CD4-positive, alpha-beta T cell treated with Interleukin-10 for 1 hour (primary cell): ENCODE measurements around the gene BRME1.
A peak's percentile ranks its signal among the peaks of the same experiment; 100 is the strongest.
"Not testable (repeated sequence)": the region's sequence is repeated elsewhere in the genome, so short reads cannot be mapped to it uniquely, and the experiment has no call there.

ENCODE experiments used
- DNase-seq: peaks from one replicate; pipeline ENCODE4 v3.0.0-alpha.2; 2020

Gene BRME1

DNA sequence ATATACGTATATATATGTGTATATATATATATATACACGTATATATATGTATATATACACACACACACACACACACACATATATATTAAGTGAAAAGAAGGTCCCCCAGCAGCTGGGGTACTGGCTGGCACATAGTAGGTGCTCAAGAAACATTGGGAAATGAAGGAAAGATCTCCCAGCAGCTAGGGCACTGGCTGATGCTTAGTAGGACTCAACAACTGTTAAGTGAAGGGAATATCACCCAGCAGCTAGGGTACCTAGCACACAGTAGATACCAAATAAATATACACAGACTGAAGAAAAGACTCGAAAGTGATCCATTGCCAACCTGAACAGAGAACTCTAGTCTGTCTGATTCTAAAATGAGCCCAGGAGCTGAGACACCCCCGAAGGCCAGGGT is 20.1 kb upstream of the BRME1 start:
- no peak for DNase-seq

DNA sequence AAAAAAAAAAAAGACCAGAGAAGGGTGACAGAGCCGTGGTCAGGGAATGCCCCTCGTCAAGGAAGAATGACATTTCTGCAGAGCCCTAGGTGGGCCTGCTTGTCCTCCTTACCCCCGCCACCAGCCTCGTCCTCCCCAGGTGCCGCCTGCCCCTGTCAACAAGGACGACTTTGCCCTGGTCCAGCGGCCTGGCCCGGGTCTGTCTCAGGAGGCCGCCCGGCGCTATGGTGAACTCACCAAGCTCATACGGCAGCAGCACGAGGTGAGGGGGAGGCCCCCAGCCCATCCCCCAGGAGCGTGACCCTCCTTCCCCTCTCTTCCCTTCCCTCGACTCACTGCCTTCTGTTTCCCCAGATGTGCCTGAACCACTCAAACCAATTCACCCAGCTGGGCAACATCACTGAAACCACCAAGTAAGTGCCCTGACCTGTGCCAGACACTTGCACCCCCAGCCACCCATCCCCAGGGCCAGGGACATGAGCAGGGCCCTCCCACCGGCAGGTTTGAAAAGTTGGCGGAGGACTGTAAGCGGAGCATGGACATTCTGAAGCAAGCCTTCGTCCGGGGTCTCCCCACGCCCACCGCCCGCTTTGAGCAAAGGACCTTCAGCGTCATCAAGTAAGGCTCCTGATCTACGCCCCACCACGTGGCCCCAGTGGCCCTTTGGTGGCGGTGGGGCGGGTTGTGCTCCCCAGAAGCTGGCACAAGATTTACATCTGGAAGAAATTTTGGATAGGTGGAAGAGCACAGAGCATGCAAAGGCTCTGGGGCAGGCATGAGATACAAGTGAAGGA is 17.5 kb upstream of the BRME1 start:
- no peak for DNase-seq

DNA sequence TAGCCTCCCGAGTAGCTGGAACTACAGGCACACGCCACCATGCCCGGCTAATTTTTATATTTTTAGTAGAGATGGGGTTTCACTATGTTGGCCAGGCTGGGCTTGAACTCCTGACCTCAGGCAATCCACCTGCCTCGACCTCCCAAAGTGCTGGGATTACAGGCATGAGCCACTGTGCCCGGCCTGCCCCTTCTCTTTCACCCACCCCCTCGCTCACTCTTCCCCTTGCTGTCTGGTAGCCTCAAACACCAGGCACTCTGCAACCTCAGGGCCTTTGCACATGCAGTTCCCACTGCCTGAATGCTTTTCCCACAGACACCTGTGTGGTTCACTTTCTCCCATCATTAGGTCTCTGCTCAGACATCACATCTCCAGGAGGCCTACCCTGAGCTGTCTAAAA is 16.2 kb upstream of the BRME1 start:
- DNase-seq = not testable (repeated sequence)

DNA sequence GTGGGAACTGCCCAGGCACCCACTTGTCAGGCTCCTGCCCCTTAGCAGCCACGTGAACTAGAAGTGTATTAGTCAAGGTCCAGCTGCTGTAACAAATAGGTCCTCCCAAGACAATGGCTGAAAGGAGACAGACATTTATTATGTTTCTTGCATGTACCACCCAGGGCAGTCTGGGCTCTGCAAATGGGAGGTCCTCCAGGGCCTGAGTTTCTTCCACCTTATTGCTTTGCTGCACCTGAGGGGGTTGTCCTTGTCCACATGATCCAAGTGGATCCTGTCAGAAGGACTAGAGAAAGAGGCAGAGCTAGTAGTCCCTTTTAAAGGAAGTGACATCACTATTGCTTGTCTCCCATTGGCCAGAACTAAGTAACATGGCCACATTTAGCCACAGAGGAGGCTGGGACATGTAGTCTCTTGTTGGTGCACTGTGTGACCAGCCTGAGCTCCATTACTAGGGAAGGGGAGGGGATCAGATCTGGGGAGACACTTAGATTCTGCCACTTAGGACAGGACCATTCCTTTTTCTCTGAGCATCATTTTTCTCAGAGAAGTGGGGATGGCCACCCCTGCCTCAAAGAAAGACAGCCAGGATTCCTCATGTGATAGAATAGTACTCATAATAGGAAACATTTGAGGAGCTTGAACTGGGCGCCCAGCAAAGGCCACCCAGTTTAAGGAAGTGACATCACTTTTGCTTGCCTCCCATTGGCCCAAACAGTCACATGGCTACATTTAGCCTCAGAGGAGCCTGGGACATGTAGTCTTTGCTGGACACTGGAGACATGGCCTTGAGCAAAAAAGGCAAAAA is 15.2 kb upstream of the BRME1 start:
- DNase-seq = peak; percentile 51

GRCh38 chr19:13920524-13920923 is 14.6 kb upstream of the BRME1 start:
- DNase-seq = no peak

GRCh38 chr19:13918726-13919411 is 13.0 kb upstream of the BRME1 start:
- no peak for DNase-seq

- no peak for DNase-seq
These were observed 12.0 kb upstream of the BRME1 start for GRCh38 chr19:13917888-13918406.

- DNase-seq = no peak
These were observed 8.9 kb upstream of the BRME1 start for GRCh38 chr19:13914777-13915176.

DNA sequence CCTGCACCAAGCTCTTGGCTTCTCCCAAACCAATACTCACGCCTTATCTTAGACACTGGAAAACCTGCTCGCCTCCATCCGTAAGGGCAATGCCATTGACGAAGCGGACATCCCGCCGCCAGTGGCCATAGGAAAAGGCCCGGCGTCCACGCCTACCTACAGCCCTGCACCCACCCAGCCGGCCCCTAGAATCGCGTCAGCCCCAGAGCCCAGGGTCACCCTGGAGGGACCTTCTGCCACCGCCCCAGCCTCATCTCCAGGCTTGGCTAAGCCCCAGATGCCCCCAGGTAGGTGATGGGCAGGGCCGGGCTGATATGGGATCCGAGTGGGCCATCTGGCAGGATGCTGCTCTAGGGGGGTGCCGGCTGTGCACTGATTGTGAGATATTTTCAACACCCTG is 7.4 kb upstream of the BRME1 start:
- DNase-seq = no peak

- DNase-seq = no peak
These were observed 3.5 kb upstream of the BRME1 start for GRCh38 chr19:13909430-13909829.

GRCh38 chr19:13908674-13909073 is 2.8 kb upstream of the BRME1 start:
- no peak for DNase-seq

DNA sequence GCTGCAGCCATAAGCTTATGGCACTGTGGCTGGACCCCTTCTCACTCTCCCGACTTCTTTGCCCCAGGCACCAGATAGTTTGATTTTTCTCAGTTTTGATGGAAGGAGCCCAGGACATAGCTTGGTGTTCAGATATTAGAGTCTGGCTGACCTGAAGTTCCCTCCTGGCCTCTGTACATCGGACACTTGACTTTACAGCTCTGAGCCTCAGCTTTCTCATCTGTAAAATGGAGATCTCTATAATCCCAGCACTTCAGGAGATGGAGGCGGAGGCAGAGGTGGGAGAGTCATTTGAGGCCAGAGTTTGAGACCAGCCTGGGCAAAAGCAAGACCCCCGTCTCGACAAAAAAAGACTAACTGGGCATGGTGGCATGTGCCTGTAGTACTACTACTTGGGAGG is 993 bp upstream of the BRME1 start:
- no peak for DNase-seq

DNA sequence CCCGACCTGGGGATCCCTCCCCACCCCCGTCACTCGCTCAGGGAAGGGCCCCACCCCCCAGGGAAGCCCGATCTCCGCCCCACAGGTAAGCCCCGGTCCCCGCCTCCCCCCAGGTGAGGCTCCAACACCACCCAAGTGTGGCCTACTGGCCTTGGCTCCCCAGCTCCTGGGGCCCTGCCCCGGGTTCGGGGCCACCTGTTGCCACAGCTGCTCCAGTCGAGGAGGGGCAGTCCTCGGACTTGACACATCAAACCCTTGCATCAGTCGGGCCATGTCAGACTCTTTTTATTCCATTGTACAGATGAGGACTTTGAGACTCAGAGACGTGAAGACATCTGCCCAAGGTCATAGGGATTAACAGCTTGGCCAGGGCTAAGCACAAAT is 596 bp upstream of the BRME1 start:
- peak; percentile 47 for DNase-seq

DNA sequence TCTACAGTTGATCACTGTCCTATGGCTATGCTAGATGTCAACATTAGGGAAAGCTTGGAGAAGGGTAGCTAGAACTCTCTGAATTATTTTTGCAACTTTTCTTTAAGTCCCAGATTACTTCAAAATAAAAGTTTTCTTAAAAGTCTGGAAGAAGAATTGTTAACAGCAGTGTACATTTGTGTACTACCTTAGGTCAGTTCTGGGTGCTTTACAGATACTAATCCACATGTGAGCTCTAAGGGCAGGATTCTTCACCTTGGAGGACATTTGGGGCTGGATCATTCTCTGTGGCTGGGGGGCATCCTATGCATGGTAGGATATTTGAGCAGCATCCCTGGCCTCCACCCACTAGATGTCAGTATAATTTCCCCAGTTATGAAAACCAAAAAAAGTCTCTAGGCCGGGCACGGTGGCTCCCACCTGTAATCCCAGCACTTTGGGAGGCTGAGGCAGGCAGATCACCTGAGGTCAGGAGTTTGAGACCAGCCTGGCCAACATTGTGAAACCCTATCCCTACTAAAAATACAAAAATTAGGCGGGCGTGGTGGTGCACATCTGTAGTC is 2.8 kb downstream of the BRME1 start:
- DNase-seq = peak; percentile 52

- no peak for DNase-seq
These were observed 5.9 kb downstream of the BRME1 start for GRCh38 chr19:13899912-13900584.

DNA sequence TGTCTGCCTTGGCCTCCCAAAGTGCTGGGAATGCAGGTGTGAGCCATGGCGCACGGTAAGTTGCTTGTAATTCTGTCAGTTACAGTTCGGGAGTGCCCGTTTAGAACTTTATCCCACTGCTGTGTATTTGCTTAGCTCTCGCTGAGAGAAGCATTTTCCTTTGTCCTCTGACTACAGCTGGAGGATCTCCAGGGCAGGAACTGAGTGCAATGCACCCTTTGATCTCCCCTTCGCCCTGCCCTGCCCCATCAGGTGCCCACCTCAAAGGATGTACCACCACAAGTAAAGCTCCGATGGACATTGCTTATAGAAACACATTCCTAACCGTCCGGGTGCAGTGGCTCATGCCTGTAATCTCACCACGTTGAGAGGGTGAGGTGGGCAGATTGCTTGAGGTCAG is 6.5 kb downstream of the BRME1 start:
- DNase-seq = no peak

DNA sequence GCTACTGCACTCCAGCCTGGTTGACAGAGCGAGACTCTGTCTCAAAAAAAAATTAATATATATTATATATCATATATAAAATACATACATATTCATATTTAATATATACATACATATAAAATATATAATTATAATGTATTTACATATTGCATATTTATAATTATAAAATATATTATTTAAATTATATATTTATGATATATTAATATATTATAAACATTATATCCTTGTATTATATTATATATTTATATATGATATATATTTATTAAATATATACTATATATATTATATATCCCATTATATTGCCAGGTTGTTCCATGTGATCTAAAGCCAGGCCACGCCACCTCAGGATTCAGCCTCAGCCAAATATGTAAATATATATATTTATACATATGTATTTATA is 9.7 kb downstream of the BRME1 start:
- DNase-seq = no peak

DNA sequence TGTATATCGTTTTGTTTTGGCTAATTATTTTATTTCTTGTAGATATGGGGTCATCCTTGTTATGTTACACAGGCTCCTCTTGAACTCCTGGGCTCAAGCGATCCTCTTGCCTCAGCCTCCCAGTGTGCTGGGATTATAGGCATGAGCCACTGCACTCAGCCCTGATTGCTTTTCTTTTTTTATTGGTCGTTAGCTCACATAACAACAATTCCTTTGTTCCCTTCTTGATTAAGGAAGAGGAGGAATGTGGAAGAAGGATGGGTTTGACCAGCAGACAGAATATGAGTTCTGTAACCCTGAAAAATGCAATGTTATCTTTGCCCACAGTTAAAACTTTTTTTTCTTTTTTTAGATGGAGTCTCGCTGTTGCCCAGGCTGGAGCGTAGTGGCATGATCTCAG is 11.4 kb downstream of the BRME1 start:
- no peak for DNase-seq

DNA sequence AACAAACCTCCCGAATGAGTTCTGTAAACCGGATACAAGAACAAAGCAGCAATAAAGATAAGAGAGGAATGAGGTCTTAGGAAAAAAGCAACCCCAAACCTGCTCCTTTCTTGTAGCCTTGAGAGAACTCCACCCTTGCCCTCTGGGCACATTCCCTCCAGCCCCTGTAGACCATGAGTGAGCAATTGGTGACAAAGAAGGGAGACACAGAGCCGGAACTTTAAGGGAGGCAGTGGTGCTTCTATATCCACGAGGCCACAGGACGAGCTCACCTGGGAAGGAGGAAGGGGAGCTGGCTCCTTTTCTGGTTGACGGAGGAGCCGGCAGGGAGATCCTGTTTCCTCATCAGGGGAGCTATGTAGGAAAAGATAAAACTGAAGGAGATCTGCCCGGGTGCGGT is 13.0 kb downstream of the BRME1 start:
- DNase-seq = no peak

DNA sequence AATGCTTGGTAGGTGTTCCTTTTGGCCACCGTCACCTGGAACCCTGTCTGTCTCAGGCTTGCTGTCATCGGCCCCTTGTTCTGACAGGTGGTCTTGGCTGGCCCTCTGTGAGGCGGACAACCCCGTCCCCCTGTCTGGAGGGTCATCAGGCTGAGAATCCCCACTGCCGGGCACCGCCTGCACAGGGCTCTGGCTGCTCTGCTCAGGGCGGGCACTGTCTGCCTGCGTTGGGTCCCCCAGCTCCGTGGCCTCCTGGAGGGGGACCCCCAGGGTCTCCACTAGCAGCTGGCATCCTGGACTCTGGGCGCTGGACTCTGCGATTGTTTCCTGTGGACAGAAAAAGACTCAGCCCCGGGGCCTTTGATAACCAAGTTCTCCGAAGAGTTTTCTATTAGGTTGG is 15.8 kb downstream of the BRME1 start:
- DNase-seq = no peak

DNA sequence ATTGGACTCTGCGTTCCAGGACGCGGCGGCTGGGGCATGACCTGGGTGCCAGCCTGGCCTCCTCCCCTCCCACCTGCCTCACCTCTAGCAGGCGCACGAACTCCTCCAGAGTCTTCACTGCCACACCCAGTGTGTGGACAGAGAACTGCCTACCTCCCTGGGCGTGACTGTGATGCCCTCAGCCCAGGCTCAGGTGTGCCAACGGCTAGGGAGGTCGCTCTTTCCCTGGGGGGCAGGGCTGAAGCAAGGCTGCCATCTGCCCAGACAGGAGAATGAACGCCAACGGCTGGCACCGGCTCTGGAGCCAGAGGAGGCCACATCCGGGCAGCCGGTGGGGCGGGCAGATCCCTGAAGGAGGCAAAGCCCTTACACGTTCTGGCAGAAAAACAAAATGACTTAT is 17.6 kb downstream of the BRME1 start:
- no peak for DNase-seq

- DNase-seq = no peak
These were observed 18.4 kb downstream of the BRME1 start for GRCh38 chr19:13887517-13887916.

DNA sequence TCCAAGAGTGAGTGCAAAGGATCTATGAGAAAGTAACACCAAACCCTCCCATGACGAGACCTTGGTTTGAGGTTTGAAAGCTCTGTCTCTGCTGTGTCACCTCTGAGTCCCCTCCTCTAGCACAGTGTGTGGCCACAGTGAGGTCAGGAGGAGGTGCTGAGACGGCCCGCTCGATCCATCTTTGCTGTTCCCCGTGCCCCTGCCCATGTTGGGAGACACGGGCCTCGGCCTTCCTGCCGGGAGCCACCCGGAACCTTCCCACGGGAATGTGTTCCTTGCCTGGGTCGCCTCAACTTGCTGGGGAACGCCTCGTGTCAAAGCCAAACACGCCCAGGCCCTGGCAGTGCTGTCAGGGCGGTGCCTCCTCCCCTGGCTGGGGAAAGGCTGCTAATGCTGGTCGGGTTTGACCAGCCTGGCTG is 18.9 kb downstream of the BRME1 start:
- peak; percentile 58 for DNase-seq
